Panc1 (cell line): ENCODE measurements around the gene FIBP.

ENCODE experiments used
- POLR2AphosphoS5 ChIP-seq: IDR thresholded peaks from 2 replicates; pipeline ENCODE4 v1.6.1; 2012; ENCODE audit warnings: mild to moderate bottlenecking, low read depth, low read length, moderate library complexity
- SIN3A ChIP-seq: IDR thresholded peaks from 2 replicates; pipeline ENCODE4 v1.6.1; 2012; ENCODE audit warnings: low read depth, mild to moderate bottlenecking, low read length, moderate library complexity, borderline replicate concordance; ENCODE audit not compliant: insufficient read depth
- TCF7L2 ChIP-seq: IDR thresholded peaks from 2 replicates; pipeline ENCODE4 v1.6.1; 2011; ENCODE audit warnings: mild to moderate bottlenecking, low read depth, low read length, inconsistent platforms
- TF ChIP-seq, protein P1 (sequence below): fragments of 450-650 bp; IDR thresholded peaks from 2 replicates; pipeline ENCODE4 v1.5.1; 2017; ENCODE audit warnings: mild to moderate bottlenecking
- TF ChIP-seq, protein P2 (sequence below), 2 experiments: IDR thresholded peaks; 2 replicates each; pipeline ENCODE4 v1.6.1; 2011 to 2012; ENCODE audit warnings: low read depth in 2 of 2, control low read depth in 1 of 2, low read length in 1 of 2, mild to moderate bottlenecking in 1 of 2, moderate library complexity in 1 of 2; ENCODE audit not compliant: insufficient read depth in 1 of 2

DNA sequence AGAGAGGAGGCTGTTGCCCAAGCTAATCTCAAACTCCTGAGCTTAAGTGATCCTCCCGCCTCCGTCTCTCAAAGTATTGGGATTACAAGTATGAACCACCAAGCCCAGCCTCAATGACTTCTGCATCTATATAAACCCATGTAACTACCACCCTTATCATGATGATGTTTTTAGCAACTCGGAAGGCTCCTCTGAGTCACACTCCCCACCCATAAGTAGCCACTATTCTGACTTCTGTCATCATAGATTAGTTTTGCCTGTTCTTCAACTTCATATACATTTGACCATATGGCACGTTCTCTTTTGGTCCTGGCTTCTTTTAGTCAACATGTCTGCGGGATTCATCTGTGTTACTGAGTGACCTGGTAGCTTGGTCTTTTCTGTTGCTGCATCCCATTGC, 18.3 kb upstream of the FIBP start:
- TF ChIP-seq, protein P1, sequence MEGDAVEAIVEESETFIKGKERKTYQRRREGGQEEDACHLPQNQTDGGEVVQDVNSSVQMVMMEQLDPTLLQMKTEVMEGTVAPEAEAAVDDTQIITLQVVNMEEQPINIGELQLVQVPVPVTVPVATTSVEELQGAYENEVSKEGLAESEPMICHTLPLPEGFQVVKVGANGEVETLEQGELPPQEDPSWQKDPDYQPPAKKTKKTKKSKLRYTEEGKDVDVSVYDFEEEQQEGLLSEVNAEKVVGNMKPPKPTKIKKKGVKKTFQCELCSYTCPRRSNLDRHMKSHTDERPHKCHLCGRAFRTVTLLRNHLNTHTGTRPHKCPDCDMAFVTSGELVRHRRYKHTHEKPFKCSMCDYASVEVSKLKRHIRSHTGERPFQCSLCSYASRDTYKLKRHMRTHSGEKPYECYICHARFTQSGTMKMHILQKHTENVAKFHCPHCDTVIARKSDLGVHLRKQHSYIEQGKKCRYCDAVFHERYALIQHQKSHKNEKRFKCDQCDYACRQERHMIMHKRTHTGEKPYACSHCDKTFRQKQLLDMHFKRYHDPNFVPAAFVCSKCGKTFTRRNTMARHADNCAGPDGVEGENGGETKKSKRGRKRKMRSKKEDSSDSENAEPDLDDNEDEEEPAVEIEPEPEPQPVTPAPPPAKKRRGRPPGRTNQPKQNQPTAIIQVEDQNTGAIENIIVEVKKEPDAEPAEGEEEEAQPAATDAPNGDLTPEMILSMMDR = no peak
- TF ChIP-seq POLR2AphosphoS5 (no peak), SIN3A (no peak), TCF7L2 (no peak)
- TF ChIP-seq, protein P2, sequence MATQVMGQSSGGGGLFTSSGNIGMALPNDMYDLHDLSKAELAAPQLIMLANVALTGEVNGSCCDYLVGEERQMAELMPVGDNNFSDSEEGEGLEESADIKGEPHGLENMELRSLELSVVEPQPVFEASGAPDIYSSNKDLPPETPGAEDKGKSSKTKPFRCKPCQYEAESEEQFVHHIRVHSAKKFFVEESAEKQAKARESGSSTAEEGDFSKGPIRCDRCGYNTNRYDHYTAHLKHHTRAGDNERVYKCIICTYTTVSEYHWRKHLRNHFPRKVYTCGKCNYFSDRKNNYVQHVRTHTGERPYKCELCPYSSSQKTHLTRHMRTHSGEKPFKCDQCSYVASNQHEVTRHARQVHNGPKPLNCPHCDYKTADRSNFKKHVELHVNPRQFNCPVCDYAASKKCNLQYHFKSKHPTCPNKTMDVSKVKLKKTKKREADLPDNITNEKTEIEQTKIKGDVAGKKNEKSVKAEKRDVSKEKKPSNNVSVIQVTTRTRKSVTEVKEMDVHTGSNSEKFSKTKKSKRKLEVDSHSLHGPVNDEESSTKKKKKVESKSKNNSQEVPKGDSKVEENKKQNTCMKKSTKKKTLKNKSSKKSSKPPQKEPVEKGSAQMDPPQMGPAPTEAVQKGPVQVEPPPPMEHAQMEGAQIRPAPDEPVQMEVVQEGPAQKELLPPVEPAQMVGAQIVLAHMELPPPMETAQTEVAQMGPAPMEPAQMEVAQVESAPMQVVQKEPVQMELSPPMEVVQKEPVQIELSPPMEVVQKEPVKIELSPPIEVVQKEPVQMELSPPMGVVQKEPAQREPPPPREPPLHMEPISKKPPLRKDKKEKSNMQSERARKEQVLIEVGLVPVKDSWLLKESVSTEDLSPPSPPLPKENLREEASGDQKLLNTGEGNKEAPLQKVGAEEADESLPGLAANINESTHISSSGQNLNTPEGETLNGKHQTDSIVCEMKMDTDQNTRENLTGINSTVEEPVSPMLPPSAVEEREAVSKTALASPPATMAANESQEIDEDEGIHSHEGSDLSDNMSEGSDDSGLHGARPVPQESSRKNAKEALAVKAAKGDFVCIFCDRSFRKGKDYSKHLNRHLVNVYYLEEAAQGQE (IDR thresholded peaks at IDR 0.05; ENCODE audit: insufficient read depth in 1 of 2, low read depth in 2 of 2, low read length in 1 of 2) = no peak
